ENCODE data around the gene NFKBIB. TPM values are rescaled to one million over a fixed set of nuclear protein-coding genes. Genes with fewer than 3 reads are reported as not detected.

The NFKBIB gene
- total and polyA plus RNA-seq, 2 of the 13 experiments (the other 11 are each of a cell fraction or from before 2014, with no cell fraction given), result 8.6 to 14.9 TPM

GRCh38 chr19:38851622-38852230 lies 48.0 kb upstream of the NFKBIB start (continued):
- TF ChIP-seq IRF1 (CRISPR knock-in tag; IDR thresholded peaks at IDR 0.05; ENCODE audit: low read depth), result 0 out of 2 replicates have a peak, but pooled peaks have one; percentile 73
- peak; percentile 16 for TF ChIP-seq HNRNPLL (IDR thresholded peaks at IDR 0.05; ENCODE audit: low read depth, low read length, poor library complexity, severe bottlenecking)
- TF ChIP-seq ZNF282 (IDR thresholded peaks at IDR 0.05; ENCODE audit: partially characterized antibody), result no peak
- no peak for TF ChIP-seq ELF4 (CRISPR knock-in tag; IDR thresholded peaks at IDR 0.05; ENCODE audit: borderline replicate concordance)
- TF ChIP-seq PPARG (CRISPR knock-in tag; conservative IDR thresholded peaks at IDR 0.05), result no peak
- TF ChIP-seq POGZ (CRISPR knock-in tag; IDR thresholded peaks at IDR 0.05), result no peak
- TF ChIP-seq STAG1 (CRISPR knock-in tag; IDR thresholded peaks at IDR 0.05), result no peak
- no peak for TF ChIP-seq ZNF275 (CRISPR knock-in tag; IDR thresholded peaks at IDR 0.05; ENCODE audit: borderline replicate concordance)
- TF ChIP-seq ZNF749 (CRISPR knock-in tag; IDR thresholded peaks at IDR 0.05; ENCODE audit: borderline replicate concordance), result no peak
- TF ChIP-seq, protein P1, sequence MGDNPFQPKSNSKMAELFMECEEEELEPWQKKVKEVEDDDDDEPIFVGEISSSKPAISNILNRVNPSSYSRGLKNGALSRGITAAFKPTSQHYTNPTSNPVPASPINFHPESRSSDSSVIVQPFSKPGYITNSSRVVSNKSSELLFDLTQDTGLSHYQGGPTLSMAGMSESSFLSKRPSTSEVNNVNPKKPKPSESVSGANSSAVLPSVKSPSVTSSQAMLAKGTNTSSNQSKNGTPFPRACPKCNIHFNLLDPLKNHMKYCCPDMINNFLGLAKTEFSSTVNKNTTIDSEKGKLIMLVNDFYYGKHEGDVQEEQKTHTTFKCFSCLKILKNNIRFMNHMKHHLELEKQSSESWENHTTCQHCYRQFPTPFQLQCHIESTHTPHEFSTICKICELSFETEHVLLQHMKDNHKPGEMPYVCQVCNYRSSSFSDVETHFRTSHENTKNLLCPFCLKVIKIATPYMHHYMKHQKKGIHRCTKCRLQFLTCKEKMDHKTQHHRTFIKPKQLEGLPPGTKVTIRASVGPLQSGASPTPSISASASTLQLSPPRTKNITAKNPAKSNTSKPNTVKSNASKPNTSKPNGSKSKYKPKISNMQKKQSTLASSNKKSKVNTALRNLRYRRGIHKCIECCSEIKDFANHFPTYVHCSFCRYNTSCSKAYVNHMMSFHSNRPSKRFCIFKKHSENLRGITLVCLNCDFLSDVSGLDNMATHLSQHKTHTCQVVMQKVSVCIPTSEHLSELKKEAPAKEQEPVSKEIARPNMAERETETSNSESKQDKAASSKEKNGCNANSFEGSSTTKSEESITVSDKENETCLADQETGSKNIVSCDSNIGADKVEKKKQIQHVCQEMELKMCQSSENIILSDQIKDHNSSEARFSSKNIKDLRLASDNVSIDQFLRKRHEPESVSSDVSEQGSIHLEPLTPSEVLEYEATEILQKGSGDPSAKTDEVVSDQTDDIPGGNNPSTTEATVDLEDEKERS (CRISPR knock-in tag; IDR thresholded peaks at IDR 0.05), result no peak
- TF ChIP-seq, protein P2, sequence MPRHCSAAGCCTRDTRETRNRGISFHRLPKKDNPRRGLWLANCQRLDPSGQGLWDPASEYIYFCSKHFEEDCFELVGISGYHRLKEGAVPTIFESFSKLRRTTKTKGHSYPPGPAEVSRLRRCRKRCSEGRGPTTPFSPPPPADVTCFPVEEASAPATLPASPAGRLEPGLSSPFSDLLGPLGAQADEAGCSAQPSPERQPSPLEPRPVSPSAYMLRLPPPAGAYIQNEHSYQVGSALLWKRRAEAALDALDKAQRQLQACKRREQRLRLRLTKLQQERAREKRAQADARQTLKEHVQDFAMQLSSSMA (CRISPR knock-in tag; IDR thresholded peaks at IDR 0.05), result 0 out of 2 replicates have a peak, but pooled peaks have one; percentile 22
- TF ChIP-seq KDM2A (CRISPR knock-in tag; IDR thresholded peaks at IDR 0.05; ENCODE audit: borderline replicate concordance, low read depth), result peak; percentile 61; the same call in 1 of the 2 replicates
- TF ChIP-seq TFDP2 (CRISPR knock-in tag; IDR thresholded peaks at IDR 0.05), result 0 out of 2 replicates have a peak, but pooled peaks have one; percentile 49
- TF ChIP-seq, protein P3, sequence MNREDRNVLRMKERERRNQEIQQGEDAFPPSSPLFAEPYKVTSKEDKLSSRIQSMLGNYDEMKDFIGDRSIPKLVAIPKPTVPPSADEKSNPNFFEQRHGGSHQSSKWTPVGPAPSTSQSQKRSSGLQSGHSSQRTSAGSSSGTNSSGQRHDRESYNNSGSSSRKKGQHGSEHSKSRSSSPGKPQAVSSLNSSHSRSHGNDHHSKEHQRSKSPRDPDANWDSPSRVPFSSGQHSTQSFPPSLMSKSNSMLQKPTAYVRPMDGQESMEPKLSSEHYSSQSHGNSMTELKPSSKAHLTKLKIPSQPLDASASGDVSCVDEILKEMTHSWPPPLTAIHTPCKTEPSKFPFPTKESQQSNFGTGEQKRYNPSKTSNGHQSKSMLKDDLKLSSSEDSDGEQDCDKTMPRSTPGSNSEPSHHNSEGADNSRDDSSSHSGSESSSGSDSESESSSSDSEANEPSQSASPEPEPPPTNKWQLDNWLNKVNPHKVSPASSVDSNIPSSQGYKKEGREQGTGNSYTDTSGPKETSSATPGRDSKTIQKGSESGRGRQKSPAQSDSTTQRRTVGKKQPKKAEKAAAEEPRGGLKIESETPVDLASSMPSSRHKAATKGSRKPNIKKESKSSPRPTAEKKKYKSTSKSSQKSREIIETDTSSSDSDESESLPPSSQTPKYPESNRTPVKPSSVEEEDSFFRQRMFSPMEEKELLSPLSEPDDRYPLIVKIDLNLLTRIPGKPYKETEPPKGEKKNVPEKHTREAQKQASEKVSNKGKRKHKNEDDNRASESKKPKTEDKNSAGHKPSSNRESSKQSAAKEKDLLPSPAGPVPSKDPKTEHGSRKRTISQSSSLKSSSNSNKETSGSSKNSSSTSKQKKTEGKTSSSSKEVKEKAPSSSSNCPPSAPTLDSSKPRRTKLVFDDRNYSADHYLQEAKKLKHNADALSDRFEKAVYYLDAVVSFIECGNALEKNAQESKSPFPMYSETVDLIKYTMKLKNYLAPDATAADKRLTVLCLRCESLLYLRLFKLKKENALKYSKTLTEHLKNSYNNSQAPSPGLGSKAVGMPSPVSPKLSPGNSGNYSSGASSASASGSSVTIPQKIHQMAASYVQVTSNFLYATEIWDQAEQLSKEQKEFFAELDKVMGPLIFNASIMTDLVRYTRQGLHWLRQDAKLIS (CRISPR knock-in tag; IDR thresholded peaks at IDR 0.05), result no peak
- no peak for TF ChIP-seq TMF1 (CRISPR knock-in tag; IDR thresholded peaks at IDR 0.05; ENCODE audit: low read depth)
- TF ChIP-seq SMAD9 (CRISPR knock-in tag; IDR thresholded peaks at IDR 0.05), result no peak
- TF ChIP-seq CCDC6 (CRISPR knock-in tag; IDR thresholded peaks at IDR 0.05), result peak; percentile 20; the same call in 1 of the 2 replicates
- TF ChIP-seq TGIF2 (CRISPR knock-in tag; IDR thresholded peaks at IDR 0.05), result peak; percentile 87
